SU-DHL-6 (cell line): Measurements from ENCODE around the gene NINJ2.

Experiments
- H2AFZ ChIP-seq: fragments of 200-600 bp; sonication (generic); 2 replicates; pipeline ENCODE4 v1.6.1; 2014; ENCODE audit warnings: low read depth, mild to moderate bottlenecking, moderate library complexity, mixed read lengths, antibody characterized with exemption, low read length; ENCODE audit not compliant: severe bottlenecking
- H3F3A ChIP-seq: fragments of 200-600 bp; shearing (Covaris generic); 2 replicates; pipeline ENCODE4 v1.6.0; 2016; ENCODE audit warnings: antibody characterized with exemption, mild to moderate bottlenecking; ENCODE audit not compliant: insufficient read depth
- H3K27ac ChIP-seq: fragments of 200-600 bp; sonication (generic); 2 replicates; pipeline ENCODE4 v1.5.1; 2016; ENCODE audit warnings: low read depth, mild to moderate bottlenecking, low read length, moderate library complexity, mixed read lengths
- H3K27me3 ChIP-seq: fragments of 200-600 bp; sonication (generic), shearing (Covaris generic); 2 replicates; pipeline ENCODE4 v1.6.0; 2014; ENCODE audit warnings: mild to moderate bottlenecking, low read length
- H3K36me3 ChIP-seq: fragments of 200-600 bp; sonication (generic); 2 replicates; pipeline ENCODE4 v1.6.1; 2014; ENCODE audit warnings: mild to moderate bottlenecking, low read length, mixed read lengths
- H3K4me2 ChIP-seq: fragments of 300-600, 200-600 bp; shearing (Covaris generic), sonication (generic); 2 replicates; pipeline ENCODE4 v1.6.0; 2014; ENCODE audit warnings: low read length, low read depth, mild to moderate bottlenecking; ENCODE audit not compliant: poor library complexity, severe bottlenecking
- H3K4me3 ChIP-seq: fragments of 200-600 bp; sonication (generic); 2 replicates; pipeline ENCODE4 v1.5.1; 2014; ENCODE audit warnings: antibody characterized with exemption, low read length, mild to moderate bottlenecking, mixed read lengths; ENCODE audit not compliant: insufficient read depth, poor library complexity, severe bottlenecking
- H3K79me2 ChIP-seq: fragments of 200-600 bp; sonication (generic); 2 replicates; pipeline ENCODE4 v1.6.1; 2014; ENCODE audit warnings: mild to moderate bottlenecking, low read length, moderate library complexity; ENCODE audit not compliant: insufficient read depth
- H3K9ac ChIP-seq: fragments of 200-600 bp; sonication (generic); 2 replicates; pipeline ENCODE4 v1.7.0; 2014; ENCODE audit warnings: mild to moderate bottlenecking, low read length
- H3K9me2 ChIP-seq: fragments of 200-600 bp; sonication (generic); replicated peaks from 2 replicates; pipeline ENCODE4 v1.6.1; 2014; ENCODE audit warnings: low read length; ENCODE audit not compliant: insufficient read depth
- H3K9me3 ChIP-seq: fragments of 200-600 bp; sonication (generic); 2 replicates; pipeline ENCODE4 v1.6.1; 2014; ENCODE audit warnings: low read length, mixed read lengths; ENCODE audit not compliant: insufficient read depth
- H4K20me1 ChIP-seq: fragments of 200-600 bp; sonication (generic); 2 replicates; pipeline ENCODE4 v1.6.1; 2014; ENCODE audit warnings: low read depth, mild to moderate bottlenecking, antibody characterized with exemption, low read length, moderate library complexity, mixed read lengths
- EZH2phosphoT487 ChIP-seq: fragments of 200-600 bp; sonication (generic), shearing (Covaris generic); conservative IDR thresholded peaks from 2 replicates; pipeline ENCODE4 v1.6.1; 2018; ENCODE audit warnings: mild to moderate bottlenecking, antibody characterized with exemption, low read length, moderate library complexity, mixed read lengths
- TF ChIP-seq, protein P1 (sequence below): fragments of 200-600 bp; sonication (generic); IDR thresholded peaks from one replicate; pipeline ENCODE4 v1.5.1; 2017; ENCODE audit warnings: antibody characterized with exemption, mild to moderate bottlenecking, low read length, moderate library complexity; ENCODE audit not compliant: insufficient read depth, poor library complexity, severe bottlenecking

Gene NINJ2

DNA sequence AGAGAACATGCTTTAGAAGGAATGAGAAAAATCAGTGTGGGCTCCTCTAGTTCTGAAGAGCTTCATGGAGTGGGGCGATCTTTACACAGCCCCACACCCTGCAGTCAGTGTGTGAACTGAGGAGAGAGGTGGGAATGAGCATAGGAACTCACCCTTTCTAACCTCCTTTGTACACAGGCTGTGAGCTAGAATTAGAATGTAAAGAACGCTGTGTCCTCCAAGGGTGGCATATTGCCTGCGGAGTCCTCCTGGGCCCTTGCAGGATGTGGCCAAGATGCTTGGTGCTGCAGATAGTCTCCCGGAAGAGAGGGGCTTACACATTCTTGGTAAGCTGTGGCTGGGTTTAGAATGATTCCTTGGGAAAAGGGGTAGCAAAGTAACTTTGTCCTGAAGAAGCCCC lies 43.9 kb downstream of the NINJ2 start:
- Histone ChIP-seq H3K4me3 (no peak overlapping the region), H3K36me3 (no peaks in the 10 kb centered on the region), H3K9me2 (no peaks in the 10 kb centered on the region), H3F3A (no peaks in the 10 kb centered on the region), H2AFZ (no peak overlapping the region), H3K9ac (no peak overlapping the region), H4K20me1 (no peaks in the 10 kb centered on the region), H3K79me2 (no peaks in the 10 kb centered on the region), H3K9me3 (no peaks in the 10 kb centered on the region), H3K4me2 (no peak overlapping the region), H3K27ac (no peak overlapping the region), H3K27me3 (0 out of 2 replicates have a peak, but pooled peaks cover 4% of the 10 kb centered on the region)
- TF ChIP-seq, protein P1, sequence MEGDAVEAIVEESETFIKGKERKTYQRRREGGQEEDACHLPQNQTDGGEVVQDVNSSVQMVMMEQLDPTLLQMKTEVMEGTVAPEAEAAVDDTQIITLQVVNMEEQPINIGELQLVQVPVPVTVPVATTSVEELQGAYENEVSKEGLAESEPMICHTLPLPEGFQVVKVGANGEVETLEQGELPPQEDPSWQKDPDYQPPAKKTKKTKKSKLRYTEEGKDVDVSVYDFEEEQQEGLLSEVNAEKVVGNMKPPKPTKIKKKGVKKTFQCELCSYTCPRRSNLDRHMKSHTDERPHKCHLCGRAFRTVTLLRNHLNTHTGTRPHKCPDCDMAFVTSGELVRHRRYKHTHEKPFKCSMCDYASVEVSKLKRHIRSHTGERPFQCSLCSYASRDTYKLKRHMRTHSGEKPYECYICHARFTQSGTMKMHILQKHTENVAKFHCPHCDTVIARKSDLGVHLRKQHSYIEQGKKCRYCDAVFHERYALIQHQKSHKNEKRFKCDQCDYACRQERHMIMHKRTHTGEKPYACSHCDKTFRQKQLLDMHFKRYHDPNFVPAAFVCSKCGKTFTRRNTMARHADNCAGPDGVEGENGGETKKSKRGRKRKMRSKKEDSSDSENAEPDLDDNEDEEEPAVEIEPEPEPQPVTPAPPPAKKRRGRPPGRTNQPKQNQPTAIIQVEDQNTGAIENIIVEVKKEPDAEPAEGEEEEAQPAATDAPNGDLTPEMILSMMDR, result no peak
- TF ChIP-seq EZH2phosphoT487, result no peak

DNA sequence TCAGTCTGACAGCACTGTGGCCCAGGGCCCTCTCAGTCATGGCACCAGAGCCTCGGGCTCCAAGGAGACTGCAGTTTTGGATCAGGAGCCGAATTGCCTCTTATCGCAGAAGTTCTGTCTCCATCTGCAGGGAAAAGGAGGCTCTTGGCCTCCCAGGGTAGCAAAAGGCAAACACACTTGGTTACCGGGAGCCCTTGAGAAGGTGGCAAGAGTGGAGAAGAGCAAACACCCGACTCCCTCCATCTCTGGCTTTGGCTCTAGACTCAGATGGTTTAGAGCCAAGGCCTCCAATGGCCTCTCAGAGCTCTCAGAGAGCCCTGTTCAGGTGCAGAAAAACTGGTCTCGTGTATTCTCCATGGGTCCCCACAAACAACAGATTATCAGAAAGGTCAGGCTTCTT lies 44.6 kb downstream of the NINJ2 start:
- Histone ChIP-seq H3K9me2 (no peaks in the 10 kb centered on the region), H3K4me3 (no peak overlapping the region), H3K9me3 (no peaks in the 10 kb centered on the region), H3K27me3 (0 out of 2 replicates have a peak, but pooled peaks cover 4% of the 10 kb centered on the region), H2AFZ (no peak overlapping the region), H4K20me1 (no peaks in the 10 kb centered on the region), H3K4me2 (no peak overlapping the region), H3F3A (no peaks in the 10 kb centered on the region), H3K27ac (no peak overlapping the region), H3K79me2 (no peaks in the 10 kb centered on the region), H3K9ac (no peak overlapping the region), H3K36me3 (no peaks in the 10 kb centered on the region)
- no peak for TF ChIP-seq EZH2phosphoT487
- TF ChIP-seq, protein P1, result no peak

DNA sequence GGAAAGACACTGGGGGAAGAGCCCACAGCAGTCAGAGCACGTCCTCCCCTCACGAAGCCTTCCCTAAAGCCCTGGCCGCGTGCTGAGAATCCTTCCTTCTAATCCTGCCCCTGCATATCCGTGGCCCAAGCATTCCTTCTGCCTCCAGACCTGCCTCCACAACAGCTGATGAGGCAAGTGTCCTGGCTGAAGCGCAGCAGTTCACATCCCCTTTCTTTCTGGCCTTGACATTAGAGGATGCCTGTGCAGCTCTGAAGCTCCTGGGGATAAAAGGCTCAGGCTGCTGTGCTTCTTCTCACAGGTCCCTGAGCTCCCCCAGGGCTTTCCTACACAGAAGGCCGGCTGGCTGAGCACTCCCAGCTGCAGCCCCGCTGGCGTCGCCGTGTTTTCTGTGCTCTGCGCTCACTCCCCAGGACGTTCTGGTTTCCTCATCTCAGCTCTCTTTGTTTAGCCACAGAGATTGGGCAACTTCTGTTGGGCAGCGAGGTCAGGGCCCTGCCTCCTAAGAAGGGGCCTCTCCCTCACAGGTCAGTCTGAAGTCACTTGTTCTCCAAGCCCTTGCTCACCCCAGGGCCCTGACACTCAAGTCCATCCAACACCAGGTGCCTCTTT lies 45.8 kb downstream of the NINJ2 start:
- H3K27ac ChIP-seq, result no peak overlapping the region
- H3K9me2 ChIP-seq, result no peaks in the 10 kb centered on the region
- no peaks in the 10 kb centered on the region for H3K36me3 ChIP-seq
- TF ChIP-seq, protein P1, result no peak
- TF ChIP-seq EZH2phosphoT487, result no peak
- H3K27me3 ChIP-seq, result 0 out of 2 replicates have a peak, but pooled peaks cover 4% of the 10 kb centered on the region
- H4K20me1 ChIP-seq, result no peaks in the 10 kb centered on the region
- no peaks in the 10 kb centered on the region for H3K79me2 ChIP-seq
- no peak overlapping the region for H2AFZ ChIP-seq
- H3K9me3 ChIP-seq, result no peaks in the 10 kb centered on the region
- H3K4me3 ChIP-seq, result no peak overlapping the region
- no peaks in the 10 kb centered on the region for H3F3A ChIP-seq
- no peak overlapping the region for H3K9ac ChIP-seq
- no peak overlapping the region for H3K4me2 ChIP-seq
